MCF 10A (cell line): ENCODE results near the gene CAPN15. TPM values are rescaled to one million over a fixed set of nuclear protein-coding genes. Genes with fewer than 3 reads are reported as not detected.

ENCODE experiments used
- BruUV-seq: library from RNA; stranded (reverse); fragments of 400-500 nt; replicated peaks from 2 replicates; lab custom pipeline; 2021; lab: Mats Ljungman, UMichigan
- CTCF ChIA-PET: fragments of 300-600 bp; sonication (Branson Sonifier 250); formaldehyde crosslinking; extraction: SDS; loops from one replicate; lab custom pipeline; 2021; ENCODE audit warnings: antibody characterized with exemption, inconsistent platforms; lab: Yijun Ruan, JAX
- POLR2A ChIA-PET: fragments of 300-600, 350-650 bp; sonication (Branson Sonifier 250); formaldehyde crosslinking; extraction: SDS; loops from one replicate; lab custom pipeline; 2020; ENCODE audit warnings: antibody characterized with exemption, inconsistent platforms; lab: Yijun Ruan, JAX
- DNase-seq: peaks from one replicate; pipeline ENCODE4 v3.0.0-alpha.2; 2018; ENCODE audit not compliant: unreplicated experiment
- H3K27ac Mint-ChIP-seq: one replicate; pipeline ENCODE4 v1.8.0; 2022; ENCODE audit warnings: mild to moderate bottlenecking, low read depth, mixed read lengths; ENCODE audit not compliant: unreplicated experiment
- H3K27me3 Mint-ChIP-seq: one replicate; pipeline ENCODE4 v1.8.0; 2022; ENCODE audit warnings: mixed read lengths; ENCODE audit not compliant: insufficient read depth, unreplicated experiment
- H3K36me3 Mint-ChIP-seq: one replicate; pipeline ENCODE4 v1.8.0; 2022; ENCODE audit warnings: mild to moderate bottlenecking, moderate library complexity, mixed read lengths; ENCODE audit not compliant: insufficient read depth, unreplicated experiment
- H3K4me1 Mint-ChIP-seq: one replicate; pipeline ENCODE4 v1.8.0; 2022; ENCODE audit warnings: mixed read lengths; ENCODE audit not compliant: insufficient read depth, unreplicated experiment
- H3K4me3 Mint-ChIP-seq: one replicate; pipeline ENCODE4 v1.8.0; 2022; ENCODE audit warnings: mild to moderate bottlenecking, moderate library complexity, mixed read lengths; ENCODE audit not compliant: unreplicated experiment
- H3K9me3 Mint-ChIP-seq: one replicate; pipeline ENCODE4 v1.8.0; 2022; ENCODE audit warnings: mixed read lengths; ENCODE audit not compliant: unreplicated experiment
- intact Hi-C: fragments of 100-400 bp; cut with micrococcal nuclease; formaldehyde crosslinking; loops from 2 replicates; pipeline ENCODE4 v1.14.1; 2022
- total RNA-seq: library from RNA; stranded (reverse); gene quantifications from 2 replicates; pipeline ENCODE4 v1.2.3, GENCODE V29; 2022
- TF ChIP-seq, protein P1 (sequence below): fragments of 200-600 bp; IDR thresholded peaks from one replicate; pipeline ENCODE4 v1.8.0; 2022; ENCODE audit warnings: antibody characterized with exemption, mild to moderate bottlenecking; ENCODE audit not compliant: unreplicated experiment

Gene CAPN15
- total RNA-seq, 1 experiment from 2014 or later, result 81.1 TPM

DNA sequence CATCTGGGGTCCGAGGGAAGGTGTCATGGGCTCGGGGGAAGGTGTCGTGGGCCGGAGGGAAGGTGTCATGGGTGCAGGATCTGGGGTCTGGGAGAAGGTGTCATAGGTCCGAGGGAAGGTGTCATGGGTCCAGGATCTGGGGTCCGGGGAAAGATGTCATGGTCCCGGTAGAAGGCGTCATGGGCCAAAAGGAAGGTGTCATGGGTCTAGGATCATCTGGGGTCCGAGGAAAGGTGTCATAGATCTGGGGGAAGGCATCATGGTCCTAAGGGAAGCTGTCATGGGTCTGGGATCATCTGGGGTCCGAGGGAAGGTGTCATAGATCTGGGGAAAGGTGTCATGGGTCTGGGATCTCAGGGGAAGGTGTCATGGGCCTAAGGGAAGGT is 63.3 kb downstream of the CAPN15 start:
- H3K27ac Mint-ChIP-seq, result peak overlapping the region; percentile 70
- no peaks in the 10 kb centered on the region for H3K9me3 Mint-ChIP-seq
- ChIA-PET CTCF (interaction anchor here (0.6 to 1.1 kb wide), 5 partner anchors 33 to 77 kb away, joined by 3 to 5 read pairs (median 3); partner anchors contain the start of gene RHOT2), POLR2A (interaction anchor here (0.6 to 5.7 kb wide), 12 partner anchors 10 to 1571 kb away, joined by 3 to 88 read pairs (median 3); partner anchors contain the start of genes CAPN15, METTL26, RAB11FIP3 and WDR24)
- intact Hi-C loops, result no loop called here
- no peak for DNase-seq
- peaks cover 42% of the 10 kb centered on the region for H3K4me1 Mint-ChIP-seq
- H3K36me3 Mint-ChIP-seq, result peaks cover 54% of the 10 kb centered on the region
- H3K4me3 Mint-ChIP-seq, result peak overlapping the region; percentile 91
- TF ChIP-seq, protein P1, sequence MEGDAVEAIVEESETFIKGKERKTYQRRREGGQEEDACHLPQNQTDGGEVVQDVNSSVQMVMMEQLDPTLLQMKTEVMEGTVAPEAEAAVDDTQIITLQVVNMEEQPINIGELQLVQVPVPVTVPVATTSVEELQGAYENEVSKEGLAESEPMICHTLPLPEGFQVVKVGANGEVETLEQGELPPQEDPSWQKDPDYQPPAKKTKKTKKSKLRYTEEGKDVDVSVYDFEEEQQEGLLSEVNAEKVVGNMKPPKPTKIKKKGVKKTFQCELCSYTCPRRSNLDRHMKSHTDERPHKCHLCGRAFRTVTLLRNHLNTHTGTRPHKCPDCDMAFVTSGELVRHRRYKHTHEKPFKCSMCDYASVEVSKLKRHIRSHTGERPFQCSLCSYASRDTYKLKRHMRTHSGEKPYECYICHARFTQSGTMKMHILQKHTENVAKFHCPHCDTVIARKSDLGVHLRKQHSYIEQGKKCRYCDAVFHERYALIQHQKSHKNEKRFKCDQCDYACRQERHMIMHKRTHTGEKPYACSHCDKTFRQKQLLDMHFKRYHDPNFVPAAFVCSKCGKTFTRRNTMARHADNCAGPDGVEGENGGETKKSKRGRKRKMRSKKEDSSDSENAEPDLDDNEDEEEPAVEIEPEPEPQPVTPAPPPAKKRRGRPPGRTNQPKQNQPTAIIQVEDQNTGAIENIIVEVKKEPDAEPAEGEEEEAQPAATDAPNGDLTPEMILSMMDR, result no peak
- BruUV-seq, result no TSS peak
- no peaks in the 10 kb centered on the region for H3K27me3 Mint-ChIP-seq

DNA sequence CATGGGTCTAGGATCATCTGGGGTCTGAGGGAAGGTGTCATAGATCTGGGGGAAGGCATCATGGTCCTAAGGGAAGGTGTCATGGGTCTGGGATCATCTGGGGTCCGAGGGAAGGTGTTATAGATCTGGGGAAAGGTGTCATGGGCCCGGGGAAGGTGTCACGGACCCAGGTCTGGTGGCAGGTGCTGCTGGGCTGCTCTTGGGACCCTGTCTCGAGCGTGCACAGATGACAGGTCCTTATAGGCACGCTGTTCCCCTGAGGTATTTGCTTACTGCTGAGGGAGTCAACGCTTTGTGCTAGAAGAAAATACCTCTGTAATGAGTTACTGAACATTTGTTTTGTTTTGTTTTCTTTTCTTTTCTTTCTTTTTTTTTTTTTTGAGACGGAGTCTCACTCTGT is 63.7 kb downstream of the CAPN15 start:
- no peak for DNase-seq
- Mint-ChIP-seq H3K4me1 (peaks cover 46% of the 10 kb centered on the region), H3K36me3 (peaks cover 58% of the 10 kb centered on the region), H3K4me3 (peak overlapping the region; percentile 91), H3K9me3 (no peaks in the 10 kb centered on the region), H3K27me3 (no peaks in the 10 kb centered on the region), H3K27ac (peak overlapping the region; percentile 70)
- BruUV-seq, result no TSS peak
- POLR2A ChIA-PET, result interaction anchor here (1.1 to 5.7 kb wide), 4 partner anchors 31 to 128 kb away, joined by 4 to 88 read pairs (median 46); partner anchors contain the start of gene METTL26
- TF ChIP-seq, protein P1, result no peak
- CTCF ChIA-PET, result interaction anchor here (1.0 to 1.2 kb wide), 4 partner anchors 53 to 77 kb away, joined by 3 to 7 read pairs (median 3); partner anchors contain the start of gene RHOT2
- intact Hi-C loops, result no loop called here

DNA sequence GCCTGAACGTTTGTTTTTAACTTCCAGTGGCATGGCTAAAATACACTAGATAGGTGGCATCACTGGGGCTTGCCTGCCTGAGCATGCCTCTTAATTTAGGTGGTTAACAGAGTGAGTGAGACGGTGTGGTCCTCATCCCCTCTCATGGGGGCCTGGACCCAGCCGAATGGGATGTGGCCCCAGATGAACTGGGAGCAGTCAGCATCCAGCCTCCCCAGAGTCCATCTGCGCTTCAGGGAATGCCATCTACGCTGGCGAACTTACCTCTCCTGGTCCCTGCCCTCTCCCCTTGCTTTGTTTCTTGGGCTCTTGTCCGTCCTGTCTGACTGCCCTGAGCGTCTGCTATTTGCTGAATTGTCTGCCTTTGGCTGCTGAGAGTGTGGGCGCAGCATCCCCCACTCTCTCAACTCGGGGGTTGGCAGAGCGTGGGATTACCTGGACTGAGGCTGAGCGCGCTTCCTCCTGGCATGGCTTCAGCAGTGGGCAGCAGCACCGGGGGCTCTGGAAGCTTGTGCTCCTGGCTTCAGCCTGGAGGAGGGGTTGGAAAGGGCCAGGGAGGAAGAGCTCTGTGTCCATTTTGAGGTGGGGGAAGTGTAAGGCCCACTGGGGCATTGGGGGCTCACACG is 64.5 kb downstream of the CAPN15 start:
- Mint-ChIP-seq H3K36me3 (peaks cover 63% of the 10 kb centered on the region), H3K9me3 (no peaks in the 10 kb centered on the region), H3K4me3 (peak overlapping the region; percentile 91), H3K4me1 (peaks cover 54% of the 10 kb centered on the region), H3K27ac (peak overlapping the region; percentile 59), H3K27me3 (no peaks in the 10 kb centered on the region)
- BruUV-seq, result no TSS peak
- ChIA-PET CTCF (interaction anchor here (0.6 to 1.8 kb wide), 8 partner anchors 18 to 68 kb away, joined by 3 to 18 read pairs (median 4); no protein-coding TSS in a partner anchor), POLR2A (interaction anchor here (0.9 to 5.7 kb wide), 15 partner anchors 10 to 539 kb away, joined by 3 to 88 read pairs (median 11); partner anchors contain the start of genes CAPN15, MCRIP2, METTL26 and POLR3K)
- no peak for DNase-seq
- TF ChIP-seq, protein P1, result no peak
- intact Hi-C loops, result loop anchor here (2.0 kb wide), 1 partner anchor 45 kb away; the partner anchor contains the start of gene METTL26
